Measurements from ENCODE around the gene PCDHGC5. TPM values are rescaled to one million over a fixed set of nuclear protein-coding genes. Genes with fewer than 3 reads are reported as not detected.

Gene PCDHGC5
- total and polyA plus RNA-seq, 9 of the 15 experiments (the other 6 are each of a cell fraction or from before 2014, with no cell fraction given) = not detected

DNA sequence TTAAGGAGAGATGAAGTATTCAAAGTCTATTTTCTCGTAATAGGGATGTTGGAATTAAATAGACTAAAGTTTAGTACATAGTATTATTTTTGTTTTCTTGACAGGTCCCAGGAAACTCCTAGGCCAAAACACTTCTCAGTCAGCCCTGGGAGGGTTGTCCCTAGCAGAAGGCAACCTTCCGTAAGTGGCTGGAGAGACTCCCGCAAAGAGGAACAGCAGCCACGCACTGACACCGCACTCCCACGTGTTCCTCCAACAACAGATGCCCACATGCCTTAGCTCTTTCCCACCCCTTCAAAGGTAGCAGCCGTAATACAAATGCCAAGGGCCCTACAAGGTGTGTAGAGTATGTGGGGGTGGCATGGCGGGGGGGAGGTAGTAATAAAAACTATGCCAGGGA, 28.4 kb downstream of the PCDHGC5 start:
- Histone ChIP-seq H2AFZ (ENCODE audit: low read depth, low read length) (no peak overlapping the region), H3K9me3 (replicated peaks; ENCODE audit: control insufficient read depth, insufficient read depth, low read depth, low read length) (no peaks in the 10 kb centered on the region), H4K20me1 (replicated peaks; ENCODE audit: control insufficient read depth, insufficient read depth, low read length) (no peaks in the 10 kb centered on the region), H3K9me1 (ENCODE audit: control insufficient read depth, insufficient read depth, low read length) (peaks cover 3% of the 10 kb centered on the region), H3K4me1 (replicated peaks in 1 of 2; ENCODE audit: control insufficient read depth in 2 of 2, insufficient read depth in 2 of 2, low read length in 2 of 2) (peaks cover 7 to 11% of the 10 kb centered on the region in 2 experiments; a peak in 4 of 5 replicates), H3K27me3 (ENCODE audit: control insufficient read depth in 2 of 2, insufficient read depth in 2 of 2, low read length in 2 of 2) (no peaks in the 10 kb centered on the region), H3K27ac (ENCODE audit: extremely low read depth, low read depth, low read length) (no peak overlapping the region), H3K4me2 (ENCODE audit: insufficient read depth, low read length) (no peak overlapping the region), H3K9ac (ENCODE audit: insufficient read depth in 1 of 2, low read depth in 2 of 2, low read length in 2 of 2) (no peak overlapping the region), H3K4me3 (no peak overlapping the region), H3K79me2 (ENCODE audit: control insufficient read depth, insufficient read depth, low read length) (no peaks in the 10 kb centered on the region), H3K36me3 (ENCODE audit: control insufficient read depth, insufficient read depth, low read length) (peaks cover 92% of the 10 kb centered on the region)
- 92% methylated on average over 8 of the region's 8 CpGs for WGBS (ENCODE audit: insufficient coverage, low coverage, missing lambda C conversion rate)
- TF ChIP-seq HMG20A (CRISPR knock-in tag; conservative IDR thresholded peaks at IDR 0.05) = no peak
- TF ChIP-seq MBD2 (IDR thresholded peaks at IDR 0.05; ENCODE audit: borderline replicate concordance, low read depth) = no peak
- no peak for TF ChIP-seq RAD21 (CRISPR knock-in tag; conservative IDR thresholded peaks at IDR 0.05 in 1 of 2, IDR thresholded peaks at IDR 0.05 in 1 of 2)
- no peak for TF ChIP-seq GTF2F1 (IDR thresholded peaks at IDR 0.05; ENCODE audit: low read depth, low read length)
- no peak for TF ChIP-seq ZNF707 (CRISPR knock-in tag; conservative IDR thresholded peaks at IDR 0.05)
- no peak for TF ChIP-seq RB1 (IDR thresholded peaks at IDR 0.05; ENCODE audit: low read depth)
- TF ChIP-seq HMBOX1 (IDR thresholded peaks at IDR 0.05) = no peak
- intact Hi-C loops (cut with micrococcal nuclease) (loop anchor here (10.0 kb wide), 1 partner anchor 283 kb away; no protein-coding TSS in a partner anchor), in situ Hi-C loops (cut with MboI) (no loop called here)
- POLR2A ChIA-PET = interaction anchor here (0.6 to 0.7 kb wide), 2 partner anchors 87 to 341 kb away, joined by 4 read pairs; partner anchors contain the start of gene PCDHGA12
- ATAC-seq = no peak
- no TSS peak for BruUV-seq (replicated peaks)
- CTCF ChIA-PET (ENCODE audit: low intra/inter-chr PET ratio) = no interaction called here
- no peak for FAIRE-seq
- no peak for DNase-seq (ENCODE audit: extremely low read depth in 1 of 4, low spot score in 3 of 4)

Measured in K562 (cell line).